Mesodermal cell (in vitro differentiated cells): Measurements from ENCODE around the gene IFI16. TPM values are rescaled to one million over a fixed set of nuclear protein-coding genes. Genes with fewer than 3 reads are reported as not detected.

Source experiments
- H3K27ac ChIP-seq: 2 replicates; pipeline ENCODE4 v1.7.0; 2013; ENCODE audit warnings: mild to moderate bottlenecking, low read depth, low read length, moderate library complexity; ENCODE audit not compliant: severe bottlenecking
- H3K36me3 ChIP-seq: 2 replicates; pipeline ENCODE4 v1.7.1; 2013; ENCODE audit warnings: mild to moderate bottlenecking, low read length, moderate library complexity; ENCODE audit not compliant: control insufficient read depth, insufficient read depth
- H3K4me1 ChIP-seq: one replicate; pipeline ENCODE4 v1.7.1; 2013; ENCODE audit warnings: mild to moderate bottlenecking, low read length; ENCODE audit not compliant: insufficient read depth, control insufficient read depth, poor library complexity, severe bottlenecking
- H3K4me3 ChIP-seq: 2 replicates; pipeline ENCODE4 v1.7.0; 2013; ENCODE audit warnings: low read length, control low read depth, mild to moderate bottlenecking; ENCODE audit not compliant: insufficient read depth, poor library complexity, severe bottlenecking; ENCODE audit errors: extremely low read depth
- H3K9me3 ChIP-seq: 2 replicates; pipeline ENCODE4 v1.7.1; 2013; ENCODE audit warnings: mild to moderate bottlenecking, low read length, moderate library complexity; ENCODE audit not compliant: control insufficient read depth
- WGBS, 2 experiments: methylation state at CpG; one replicate each; pipeline ENCODE4 v1.1.5; 2013; ENCODE audit warnings: missing lambda C conversion rate in 2 of 2; ENCODE audit not compliant: insufficient coverage in 2 of 2; 5-methylcytosine and 5-hydroxymethylcytosine counted together
- polyA plus RNA-seq, 2 experiments: library from polyadenylated mRNA; stranded (reverse); fragments of 50-300 nt; gene quantifications; one replicate each; pipeline ENCODE4 v1.2.3, GENCODE V29; 2013

Gene IFI16
- 145 TPM for polyA plus RNA-seq (2013, experiment 1 of 2)
- polyA plus RNA-seq (2013, experiment 2 of 2), result 138 TPM

- 37 to 56% methylated on average over 2 to 4 of the region's 5 CpGs for WGBS, 2 experiments
- peaks cover 24% of the 10 kb centered on the region for H3K4me1 ChIP-seq
These were observed at the start of gene IFI16 for GRCh38 chr1:159009704-159010361. Gene IFI16 (plus strand): TSS chr1:159009907. CDS start chr1:159014681, 4,774 bp downstream.

GRCh38 chr1:158961178-158961577, 48.5 kb upstream of the IFI16 start:
- Histone ChIP-seq H3K27ac (no peak overlapping the region), H3K36me3 (no peaks in the 10 kb centered on the region), H3K4me3 (no peak overlapping the region), H3K9me3 (no peaks in the 10 kb centered on the region), H3K4me1 (no peaks in the 10 kb centered on the region)
- WGBS, 2 experiments, result 100% methylated on average over 1 of the region's 1 CpG; no CpG with 5 or more reads in 1 of the 2 experiments

More at GRCh38 chr1:159009704-159010361, at the start of gene IFI16:
- Histone ChIP-seq H3K4me3 (peak within 1 kb of the TSS; percentile 39), H3K9me3 (no peaks in the 10 kb centered on the region), H3K36me3 (peaks cover 17% of the 10 kb centered on the region), H3K27ac (peak within 1 kb of the TSS; percentile 92)

DNA sequence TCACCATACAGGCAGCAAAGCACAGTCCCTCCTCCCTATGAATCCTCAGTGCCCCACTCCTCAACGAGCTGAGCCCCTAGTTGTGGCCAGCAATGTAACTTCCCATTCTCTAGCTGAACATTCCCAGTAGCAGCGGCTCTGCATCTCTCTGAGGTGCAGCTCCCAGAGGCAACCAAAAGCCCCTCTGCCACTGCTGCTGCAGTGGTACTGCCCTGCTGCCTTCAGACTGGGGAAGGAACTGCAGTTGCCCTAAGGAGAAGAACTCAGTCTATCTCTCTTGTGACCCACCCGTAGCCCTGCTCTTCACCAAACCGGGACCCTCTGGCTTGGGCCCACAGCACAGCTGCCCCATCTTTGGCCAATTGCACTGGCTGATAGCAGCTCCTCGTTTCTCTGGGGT, 46.7 kb upstream of the IFI16 start:
- H3K36me3 ChIP-seq, result no peaks in the 10 kb centered on the region
- no peaks in the 10 kb centered on the region for H3K9me3 ChIP-seq
- no peaks in the 10 kb centered on the region for H3K4me1 ChIP-seq
- WGBS, 2 experiments, result 58 to 59% methylated on average over 4 to 5 of the region's 5 CpGs
- H3K27ac ChIP-seq, result no peak overlapping the region
- H3K4me3 ChIP-seq, result no peak overlapping the region

DNA sequence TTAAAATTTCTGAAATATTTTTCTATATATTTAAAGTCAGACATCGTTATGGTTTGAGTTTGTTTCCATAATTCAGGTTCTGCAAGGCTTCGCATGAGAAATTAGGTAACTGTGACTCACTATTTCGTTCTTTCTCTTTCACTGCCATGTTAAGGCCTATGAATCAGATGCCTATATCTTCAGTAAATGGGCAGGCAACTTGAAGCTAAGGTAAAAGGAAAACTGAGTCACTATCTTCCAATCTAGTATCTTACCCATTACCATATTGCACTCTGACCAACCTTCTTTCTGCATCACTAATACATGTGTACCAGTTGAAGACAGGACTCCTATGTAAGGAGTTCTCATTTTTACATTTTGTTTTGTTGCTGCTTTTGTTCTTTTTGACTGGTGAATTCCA, 40.5 kb upstream of the IFI16 start:
- Histone ChIP-seq H3K4me1 (no peaks in the 10 kb centered on the region), H3K27ac (no peak overlapping the region), H3K9me3 (no peaks in the 10 kb centered on the region), H3K36me3 (no peaks in the 10 kb centered on the region), H3K4me3 (no peak overlapping the region)
- 79% methylated on average over 2 of the region's 3 CpGs; no CpG with 5 or more reads in 1 of the 2 experiments for WGBS, 2 experiments

DNA sequence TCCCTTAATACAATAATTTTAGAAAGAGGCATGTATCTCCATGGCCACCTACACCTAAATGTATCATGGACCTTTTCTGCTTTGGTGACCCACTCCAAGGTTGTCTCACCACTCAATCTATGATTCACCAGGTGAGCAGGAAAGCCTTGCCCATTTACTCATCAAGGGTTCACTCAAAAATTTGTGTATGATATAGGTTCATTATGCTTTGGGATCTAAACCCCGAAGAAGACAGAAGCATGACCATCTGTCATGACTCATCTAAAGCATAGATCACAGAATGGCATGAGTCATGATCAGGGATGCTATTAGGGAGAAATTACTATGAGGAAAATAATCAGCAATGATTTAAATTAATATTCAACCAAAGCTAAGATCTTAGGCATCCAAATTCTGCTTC, 39.9 kb upstream of the IFI16 start:
- Histone ChIP-seq H3K27ac (no peak overlapping the region), H3K9me3 (no peaks in the 10 kb centered on the region), H3K4me1 (no peaks in the 10 kb centered on the region), H3K36me3 (no peaks in the 10 kb centered on the region), H3K4me3 (no peak overlapping the region)
- WGBS, 2 experiments, result no CpG with 5 or more reads among the region's 1 CpG

DNA sequence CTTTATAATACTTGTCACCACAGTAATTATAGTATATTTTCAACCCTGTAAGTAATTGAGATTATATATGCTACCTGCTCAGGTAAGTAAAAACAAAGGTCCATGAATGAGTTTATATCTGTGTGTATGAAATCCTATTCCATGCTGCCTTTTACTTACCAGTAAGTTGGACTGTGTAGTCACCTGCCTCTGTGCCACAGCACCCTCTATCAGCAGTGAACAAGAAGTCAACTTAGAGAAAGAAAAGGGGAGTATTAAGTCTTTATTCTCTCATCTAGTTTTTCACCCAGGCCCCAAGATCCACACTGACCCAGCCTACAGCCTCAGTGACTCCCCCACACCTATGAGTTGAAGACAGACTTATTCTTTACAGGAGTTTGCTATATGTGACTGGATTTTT, 36.9 kb upstream of the IFI16 start:
- Histone ChIP-seq H3K36me3 (no peaks in the 10 kb centered on the region), H3K4me1 (no peaks in the 10 kb centered on the region), H3K9me3 (no peaks in the 10 kb centered on the region), H3K27ac (no peak overlapping the region), H3K4me3 (no peak overlapping the region)

DNA sequence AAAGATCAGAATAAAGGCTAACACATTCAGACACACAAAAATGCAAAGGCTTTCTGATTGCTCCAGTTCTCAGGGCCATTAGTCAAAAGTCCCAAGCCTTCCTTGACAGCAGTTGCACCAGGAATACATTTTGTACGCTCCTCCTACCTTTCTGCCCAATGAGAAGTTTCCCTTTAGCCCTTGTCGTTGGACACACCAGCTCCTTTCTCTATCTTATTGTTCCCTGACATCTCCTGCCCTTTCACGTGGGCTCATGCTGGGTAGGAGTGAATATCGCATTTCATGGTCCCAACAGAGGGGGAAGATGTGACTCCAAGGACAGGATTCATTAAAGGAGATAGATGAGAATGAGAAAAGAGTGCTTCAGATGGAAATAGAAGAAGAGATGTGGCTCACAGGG, 33.5 kb upstream of the IFI16 start:
- Histone ChIP-seq H3K27ac (no peak overlapping the region), H3K9me3 (no peaks in the 10 kb centered on the region), H3K4me1 (no peaks in the 10 kb centered on the region), H3K36me3 (no peaks in the 10 kb centered on the region), H3K4me3 (no peak overlapping the region)
- 25 to 50% methylated on average over 2 to 3 of the region's 4 CpGs for WGBS, 2 experiments

GRCh38 chr1:158978730-158979129, 31.0 kb upstream of the IFI16 start:
- Histone ChIP-seq H3K4me3 (no peak overlapping the region), H3K9me3 (no peaks in the 10 kb centered on the region), H3K4me1 (no peaks in the 10 kb centered on the region), H3K36me3 (no peaks in the 10 kb centered on the region), H3K27ac (no peak overlapping the region)
- 80% methylated on average over 1 of the region's 2 CpGs; no CpG with 5 or more reads in 1 of the 2 experiments for WGBS, 2 experiments

DNA sequence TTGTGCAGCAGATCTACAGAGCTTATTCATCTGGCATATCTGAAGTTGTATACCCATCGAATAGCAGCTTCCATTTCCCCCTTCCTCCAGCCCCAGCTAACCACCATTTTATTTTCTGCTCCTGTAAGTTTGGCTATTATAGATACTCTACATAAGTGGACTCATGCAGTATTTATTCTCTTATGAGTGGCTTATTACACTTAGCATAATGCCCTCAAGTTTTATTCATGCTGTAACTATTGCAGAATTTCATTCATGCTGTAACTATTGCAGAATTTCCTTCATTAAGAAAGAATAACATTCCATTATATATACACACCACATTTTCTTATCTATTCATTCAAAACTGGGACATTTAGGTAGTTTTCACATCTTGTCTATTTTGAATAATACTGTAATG, 30.5 kb upstream of the IFI16 start:
- Histone ChIP-seq H3K9me3 (no peaks in the 10 kb centered on the region), H3K36me3 (no peaks in the 10 kb centered on the region), H3K27ac (no peak overlapping the region), H3K4me3 (no peak overlapping the region), H3K4me1 (no peaks in the 10 kb centered on the region)
- WGBS, 2 experiments, result no CpG with 5 or more reads among the region's 1 CpG

GRCh38 chr1:158983235-158983634, 26.5 kb upstream of the IFI16 start:
- 100% methylated on average over 1 of the region's 2 CpGs; no CpG with 5 or more reads in 1 of the 2 experiments for WGBS, 2 experiments
- no peak overlapping the region for H3K4me3 ChIP-seq
- no peaks in the 10 kb centered on the region for H3K4me1 ChIP-seq
- no peaks in the 10 kb centered on the region for H3K36me3 ChIP-seq
- no peak overlapping the region for H3K27ac ChIP-seq
- no peaks in the 10 kb centered on the region for H3K9me3 ChIP-seq

GRCh38 chr1:158984386-158984785, 25.3 kb upstream of the IFI16 start:
- Histone ChIP-seq H3K4me3 (no peak overlapping the region), H3K4me1 (no peaks in the 10 kb centered on the region), H3K36me3 (no peaks in the 10 kb centered on the region), H3K27ac (no peak overlapping the region), H3K9me3 (no peaks in the 10 kb centered on the region)
